KOPT-K1 (cell line): ENCODE results near the gene BRCA1.
A peak's percentile ranks its signal among the peaks of the same experiment; 100 is the strongest.
"Not testable (repeated sequence)": the region's sequence is repeated elsewhere in the genome, so short reads cannot be mapped to it uniquely, and the experiment has no call there.

Experiments used
- H3K27ac ChIP-seq: fragments of 200-600 bp; sonication (generic); 2 replicates; pipeline ENCODE4 v1.5.1; 2016; ENCODE audit warnings: antibody characterized with exemption, mild to moderate bottlenecking, low read depth, low read length; ENCODE audit not compliant: poor library complexity, severe bottlenecking
- H3K36me3 ChIP-seq: fragments of 200-600 bp; sonication (generic); 2 replicates; pipeline ENCODE4 v1.5.1; 2017; ENCODE audit warnings: antibody characterized with exemption, mild to moderate bottlenecking, low read length, moderate library complexity; ENCODE audit not compliant: insufficient read depth
- H3K9me3 ChIP-seq: fragments of 200-600 bp; sonication (generic); 2 replicates; pipeline ENCODE4 v1.5.1; 2017; ENCODE audit warnings: antibody characterized with exemption, low read length, mild to moderate bottlenecking; ENCODE audit not compliant: insufficient read depth, poor library complexity, severe bottlenecking

Gene BRCA1

DNA sequence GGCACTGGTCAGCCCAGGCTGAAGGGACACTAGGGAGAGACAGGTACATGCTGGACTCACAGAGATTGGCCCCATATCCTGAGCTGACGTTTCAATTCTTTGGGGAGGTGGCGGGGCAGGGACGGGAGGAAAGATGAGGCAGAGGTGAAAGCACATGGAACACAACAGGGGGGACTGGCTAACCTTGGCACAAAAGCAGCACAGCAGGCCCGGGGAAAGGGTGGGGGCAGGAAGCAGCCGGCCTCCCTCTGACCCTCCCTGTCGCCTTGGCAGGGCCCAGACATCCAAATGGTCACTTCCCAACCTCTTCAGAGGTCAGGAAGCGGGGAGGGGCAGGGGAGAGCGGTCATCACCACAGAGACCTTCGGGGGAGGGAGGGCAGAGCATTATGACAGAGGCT is 109.6 kb downstream of the BRCA1 start:
- Histone ChIP-seq H3K27ac (no peak overlapping the region), H3K9me3 (no peaks in the 10 kb centered on the region), H3K36me3 (peaks cover 43% of the 10 kb centered on the region)

DNA sequence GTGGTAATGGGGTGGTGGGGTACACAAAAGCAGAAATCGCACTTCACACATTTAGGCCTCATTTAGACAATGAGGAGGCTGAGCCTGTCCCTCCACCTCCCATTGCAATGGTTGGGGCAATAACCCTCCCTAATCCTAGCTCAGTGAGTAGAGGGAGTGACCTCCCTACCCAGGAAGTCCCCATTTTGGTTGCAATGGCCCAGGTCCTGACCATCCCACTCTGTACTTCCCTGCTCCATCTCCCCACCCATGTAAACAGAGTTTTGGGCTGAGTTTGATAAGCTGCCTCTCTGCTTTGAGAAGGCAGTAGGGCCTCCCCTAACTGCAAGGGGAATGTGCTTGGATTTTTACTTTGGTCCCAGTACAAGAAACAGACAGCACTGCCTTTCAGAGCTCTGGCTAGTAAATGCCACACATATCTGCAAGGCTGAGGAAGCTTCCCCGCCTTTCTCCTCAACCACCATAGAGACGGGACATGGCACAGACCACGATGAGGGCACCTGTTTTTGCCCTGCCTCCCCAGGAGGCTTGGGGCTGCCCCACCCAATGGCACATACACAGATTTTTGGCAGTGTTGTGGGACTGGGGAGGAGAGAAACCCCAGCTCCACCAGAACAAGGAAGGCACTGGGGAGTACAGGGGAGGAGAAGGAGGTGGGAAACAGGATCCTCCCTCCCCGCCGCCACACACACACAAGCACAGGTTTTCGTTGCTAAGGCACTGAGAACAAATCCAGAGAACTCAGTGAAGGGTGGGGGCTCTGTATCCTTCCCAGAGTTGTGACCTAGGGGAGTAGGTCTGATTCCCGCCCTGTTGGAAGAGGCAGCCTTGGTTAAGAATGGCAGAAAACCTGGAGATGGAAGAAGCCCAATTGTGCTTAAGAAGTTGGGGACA is 110.3 kb downstream of the BRCA1 start:
- Histone ChIP-seq H3K36me3 (peaks cover 43% of the 10 kb centered on the region), H3K27ac (peak overlapping the region; percentile 4), H3K9me3 (no peaks in the 10 kb centered on the region)

DNA sequence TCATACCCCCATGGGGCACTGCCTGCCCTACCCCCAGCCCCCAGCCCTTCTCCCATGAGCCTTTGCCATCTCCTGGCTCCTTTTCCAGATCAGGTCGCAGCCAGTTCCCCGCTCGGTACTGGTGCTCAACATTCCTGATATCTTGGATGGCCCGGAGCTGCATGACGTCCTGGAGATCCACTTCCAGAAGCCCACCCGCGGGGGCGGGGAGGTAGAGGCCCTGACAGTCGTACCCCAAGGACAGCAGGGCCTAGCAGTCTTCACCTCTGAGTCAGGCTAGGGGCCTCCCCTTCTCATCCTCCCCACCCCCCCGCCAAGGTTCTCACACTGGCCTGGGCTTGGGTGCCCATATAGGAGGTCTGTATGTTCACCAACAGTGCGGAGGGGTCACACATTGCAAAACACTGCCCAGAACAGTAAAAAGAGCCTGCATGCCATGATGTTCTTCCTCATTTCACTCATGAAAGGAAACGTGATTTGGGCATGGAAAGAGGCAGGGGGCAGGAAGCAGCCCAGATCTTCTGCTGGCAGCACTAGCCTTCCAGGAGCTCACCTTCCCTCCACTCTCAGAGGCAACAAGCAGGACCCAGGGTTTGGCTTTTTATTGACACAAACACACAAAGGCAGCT is 111.0 kb downstream of the BRCA1 start:
- H3K9me3 ChIP-seq: no peaks in the 10 kb centered on the region
- peaks cover 43% of the 10 kb centered on the region for H3K36me3 ChIP-seq
- H3K27ac ChIP-seq: no peak overlapping the region

DNA sequence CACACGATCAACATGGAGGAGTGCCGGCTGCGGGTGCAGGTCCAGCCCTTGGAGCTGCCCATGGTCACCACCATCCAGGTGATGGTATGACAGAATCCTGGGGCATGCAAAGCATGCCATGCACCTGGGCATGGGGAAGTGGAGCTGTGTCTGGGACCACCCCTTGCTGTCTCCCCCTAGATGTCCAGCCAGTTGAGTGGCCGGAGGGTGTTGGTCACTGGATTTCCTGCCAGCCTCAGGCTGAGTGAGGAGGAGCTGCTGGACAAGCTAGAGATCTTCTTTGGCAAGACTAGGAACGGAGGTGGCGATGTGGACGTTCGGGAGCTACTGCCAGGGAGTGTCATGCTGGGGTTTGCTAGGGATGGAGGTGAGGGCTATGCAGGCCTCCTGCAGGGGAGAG is 111.9 kb downstream of the BRCA1 start:
- H3K9me3 ChIP-seq: no peaks in the 10 kb centered on the region
- H3K27ac ChIP-seq: no peak overlapping the region
- H3K36me3 ChIP-seq: peaks cover 43% of the 10 kb centered on the region

DNA sequence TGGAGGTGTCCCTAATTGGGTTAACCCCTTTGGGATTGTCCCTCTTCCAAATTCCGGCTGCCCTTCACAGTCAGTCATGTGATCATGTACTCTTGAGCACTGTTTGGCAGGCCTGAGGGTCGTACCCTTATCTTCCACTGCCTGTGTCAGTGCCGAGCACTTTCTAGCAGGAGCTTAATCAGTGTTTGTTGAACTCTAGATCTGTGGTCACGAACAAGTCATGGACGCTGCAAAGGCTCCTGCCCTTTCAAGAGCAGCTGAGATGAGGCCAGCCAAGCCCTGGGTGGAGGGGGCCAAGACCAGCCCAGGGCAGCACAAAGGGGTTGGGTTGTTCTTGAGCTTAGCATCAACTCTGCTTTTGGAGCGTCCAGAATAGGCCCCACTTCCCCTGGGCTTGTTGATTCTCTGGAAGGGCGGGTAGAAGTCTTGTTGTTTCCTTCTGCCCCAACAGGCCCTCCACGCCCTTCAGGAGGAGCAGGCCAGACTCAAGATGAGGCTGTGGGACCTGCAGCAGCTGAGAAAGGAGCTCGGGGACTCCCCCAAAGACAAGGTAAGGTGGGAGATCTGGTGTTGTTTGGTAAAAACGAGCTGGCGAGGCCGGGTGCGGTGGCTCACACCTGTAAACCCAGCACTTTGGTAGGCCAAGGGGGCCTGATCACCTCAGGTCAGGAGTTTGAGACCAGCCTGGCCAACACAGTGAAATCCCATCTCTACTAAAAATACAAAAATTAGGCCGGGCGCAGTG is 113.3 kb downstream of the BRCA1 start:
- no peaks in the 10 kb centered on the region for H3K9me3 ChIP-seq
- no peak overlapping the region for H3K27ac ChIP-seq
- H3K36me3 ChIP-seq: peaks cover 37% of the 10 kb centered on the region

DNA sequence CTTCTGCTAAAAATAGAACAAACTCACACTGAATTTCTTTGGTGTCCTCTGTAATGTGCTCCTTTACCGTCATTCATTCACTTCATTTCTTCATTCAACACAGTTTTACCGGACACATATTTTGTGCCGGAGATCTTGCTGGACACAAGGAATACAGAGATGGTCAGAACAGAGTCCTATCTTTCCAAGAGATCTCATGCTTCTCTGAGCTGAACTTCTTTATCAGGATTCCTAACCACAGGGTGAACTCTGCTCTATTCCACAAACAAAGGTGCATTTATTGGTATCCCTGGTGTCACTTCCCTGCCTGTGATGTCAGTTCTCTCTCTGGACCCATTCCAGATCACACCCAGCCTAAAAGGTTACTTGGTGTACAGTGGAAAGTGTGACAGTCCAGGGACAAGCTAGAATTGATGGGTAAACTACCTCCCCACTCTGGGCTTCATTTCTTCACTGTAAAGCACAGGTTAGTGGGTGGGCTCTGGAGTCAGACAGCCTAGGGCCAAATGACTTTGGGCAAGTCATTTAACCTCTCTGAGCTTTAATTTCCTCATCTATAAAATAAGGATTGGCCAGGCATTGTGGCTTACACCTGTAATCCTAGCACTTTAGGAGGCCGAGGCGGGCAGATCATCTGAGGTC is 114.4 kb downstream of the BRCA1 start:
- no peak overlapping the region for H3K27ac ChIP-seq

DNA sequence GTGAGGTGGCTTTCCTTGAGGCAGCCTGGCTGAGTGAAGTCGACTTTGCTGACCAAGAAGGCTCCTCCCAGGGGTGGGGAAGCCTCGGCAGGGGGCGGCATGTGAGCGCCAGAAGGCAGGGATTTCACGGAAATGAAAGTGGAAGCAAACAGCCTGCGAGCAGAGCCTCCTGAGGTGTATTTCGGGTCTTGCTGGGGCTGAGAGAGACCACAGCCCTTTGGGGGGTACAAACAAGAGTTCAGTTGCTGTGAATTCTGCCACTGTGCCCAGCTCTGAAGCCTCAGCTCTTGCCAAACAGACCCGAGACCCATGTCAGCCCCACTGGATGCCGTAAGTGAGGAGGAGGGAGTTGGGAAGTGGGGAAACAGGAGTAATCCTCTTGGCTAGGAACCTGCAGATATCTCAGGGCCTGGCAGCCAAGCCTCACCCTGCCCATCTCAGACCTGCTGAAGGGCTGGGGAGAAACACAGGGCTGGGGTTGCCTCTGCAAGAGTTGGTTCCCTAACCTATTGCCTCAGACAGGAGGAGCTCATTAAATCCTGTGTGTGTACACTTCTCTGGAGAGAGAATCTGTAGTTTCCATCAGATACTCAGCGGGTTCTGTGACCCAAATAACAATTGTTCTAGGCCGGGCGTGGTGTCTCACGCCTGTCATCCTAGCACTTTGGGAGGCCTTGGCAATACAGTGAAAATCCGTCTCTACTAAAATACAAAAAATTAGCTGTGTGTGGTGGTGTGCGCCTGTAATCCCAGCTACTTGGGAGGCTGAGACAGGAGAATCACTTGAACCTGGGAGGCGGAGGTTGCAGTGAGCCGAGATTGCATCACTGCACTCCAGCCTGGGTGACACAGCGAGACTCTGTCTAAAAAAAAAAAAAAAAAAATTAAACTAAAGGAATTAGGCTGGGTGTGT is 118.3 kb downstream of the BRCA1 start, which contains the start of gene IFI35:
Gene IFI35, plus strand, starts transcription at position 146 of the 913 bp plus-strand sequence. Its CDS starts 164 bp downstream, at position 310.
- Histone ChIP-seq H3K9me3 (no peaks in the 10 kb centered on the region), H3K36me3 (peaks cover 40% of the 10 kb centered on the region), H3K27ac (peak within 1 kb of the TSS; percentile 79)

More for the DNA sequence above, 114.4 kb downstream of the BRCA1 start:
- Histone ChIP-seq H3K9me3 (no peaks in the 10 kb centered on the region), H3K36me3 (peaks cover 30% of the 10 kb centered on the region)

DNA sequence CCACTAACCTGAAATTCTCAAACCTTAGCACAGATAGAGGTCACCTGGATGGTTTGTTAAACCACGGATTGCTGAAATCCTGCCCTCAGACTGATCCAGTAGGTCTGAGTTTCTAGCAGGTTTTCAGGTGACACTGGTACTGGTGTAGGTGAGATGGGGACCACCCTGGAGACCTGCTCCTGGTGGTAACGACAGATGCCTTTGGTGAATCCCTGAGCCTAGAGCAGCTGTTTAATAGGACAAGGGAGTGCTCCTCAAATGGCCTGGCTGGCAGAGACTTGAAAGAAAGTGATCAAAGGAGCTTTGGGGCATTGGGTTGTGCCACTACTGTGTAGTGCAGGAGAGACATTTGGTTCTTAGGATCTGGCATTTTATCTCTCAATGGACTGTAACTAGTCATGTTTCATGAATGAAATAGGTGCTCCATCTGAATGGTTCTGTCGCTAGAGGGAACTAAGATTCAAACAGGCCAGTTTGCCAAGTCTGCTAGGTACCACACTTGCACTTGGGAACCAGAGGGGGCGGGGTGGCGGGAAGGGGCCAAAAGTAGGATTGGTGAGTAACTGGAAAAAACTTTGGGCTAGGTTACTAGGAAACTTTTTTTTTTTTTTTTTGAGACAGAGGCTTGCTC is 121.5 kb downstream of the BRCA1 start:
- Histone ChIP-seq H3K27ac (no peak overlapping the region), H3K9me3 (no peaks in the 10 kb centered on the region), H3K36me3 (peaks cover 70% of the 10 kb centered on the region)

DNA sequence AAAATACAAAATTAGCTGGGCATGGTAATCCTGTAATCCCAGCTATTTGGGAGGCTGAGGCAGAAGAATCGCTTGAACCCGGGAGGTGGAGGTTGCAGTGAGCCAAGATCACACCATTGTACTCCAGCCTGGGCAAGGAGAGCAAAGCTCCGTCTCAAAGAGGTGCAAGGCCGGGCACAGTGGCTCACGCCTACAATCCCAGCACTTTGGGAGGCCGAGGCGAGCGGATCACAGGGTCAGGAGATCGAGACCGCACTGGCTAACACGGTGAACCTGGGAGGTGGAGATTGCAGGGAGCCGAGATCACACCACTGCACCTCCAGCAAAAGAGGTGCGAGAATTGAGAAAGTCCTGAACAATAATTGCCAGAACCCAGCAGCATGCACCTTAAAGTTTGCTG is 124.3 kb downstream of the BRCA1 start:
- H3K9me3 ChIP-seq, H3K27ac ChIP-seq: not testable (repeated sequence)
- peaks cover 73% of the 10 kb centered on the region for H3K36me3 ChIP-seq

DNA sequence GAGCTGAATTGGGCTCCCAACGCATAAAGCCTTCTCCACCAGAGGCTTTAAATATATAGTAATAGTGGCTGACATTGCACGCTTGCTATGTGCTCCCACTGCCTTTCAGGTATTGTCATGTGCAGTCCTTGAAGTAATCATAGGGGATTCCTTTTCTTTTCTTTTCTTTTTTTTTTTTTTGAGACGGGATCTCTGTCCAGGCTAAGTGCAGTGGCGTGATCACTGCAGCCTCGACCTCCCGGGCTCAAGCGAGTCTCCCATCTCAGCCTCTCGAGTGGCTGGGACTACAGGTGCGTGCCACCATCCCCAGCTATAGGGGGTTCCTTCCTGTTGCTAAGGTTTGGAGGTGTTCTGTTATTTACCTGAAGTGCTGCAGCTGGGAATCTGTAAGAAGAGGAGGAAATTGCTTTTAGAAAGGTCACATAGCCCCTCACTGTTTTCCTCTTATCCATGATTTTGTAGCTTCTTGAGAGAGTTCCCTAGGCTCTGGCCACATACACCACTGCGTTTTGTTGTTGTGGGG is 126.1 kb downstream of the BRCA1 start:
- Histone ChIP-seq H3K36me3 (peaks cover 70% of the 10 kb centered on the region), H3K9me3 (no peaks in the 10 kb centered on the region), H3K27ac (peak overlapping the region; percentile 78)

DNA sequence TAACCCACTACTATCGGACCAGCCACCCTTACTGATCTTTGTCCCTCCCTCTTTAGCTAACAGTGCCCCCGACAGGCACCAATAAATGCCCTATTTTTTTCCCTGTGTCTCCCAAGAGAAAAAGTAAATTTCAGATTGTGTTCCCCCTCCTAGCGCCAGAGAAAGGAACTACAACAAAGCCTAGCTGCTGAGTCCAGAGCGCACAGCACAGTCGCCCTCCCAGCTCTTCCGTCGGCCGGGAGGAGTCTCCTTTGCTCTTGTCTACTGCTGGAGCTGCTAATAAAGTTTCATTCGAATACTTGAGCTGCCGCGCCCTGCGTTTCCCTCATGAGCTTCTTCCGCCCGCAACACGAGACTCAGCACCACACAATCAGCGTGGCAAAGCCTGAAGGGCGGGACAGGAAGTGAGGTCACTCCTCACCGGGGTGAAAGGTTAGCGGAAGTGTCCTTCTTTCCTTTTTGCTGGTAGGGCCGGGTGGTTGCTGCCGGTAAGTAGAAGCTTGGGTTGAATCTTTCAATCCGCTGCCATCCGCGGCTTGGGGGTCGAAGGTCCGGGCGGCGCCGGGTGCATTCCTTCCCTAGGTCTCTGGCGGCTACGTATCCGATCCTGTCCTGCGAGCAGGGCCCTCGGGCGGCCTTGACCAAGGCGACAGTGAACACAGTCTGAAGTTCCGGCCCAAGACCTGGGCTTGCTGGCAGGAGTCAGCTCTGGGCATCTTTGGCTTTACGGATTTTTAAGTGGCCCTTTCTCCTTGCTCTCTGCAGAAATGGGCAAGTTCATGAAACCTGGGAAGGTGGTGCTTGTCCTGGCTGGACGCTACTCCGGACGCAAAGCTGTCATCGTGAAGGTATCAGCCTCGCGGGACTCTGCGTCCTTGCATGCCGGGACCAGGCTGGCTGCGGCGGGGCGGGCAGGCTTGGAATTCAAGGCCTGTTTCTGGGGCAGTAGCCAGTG is 126.9 kb downstream of the BRCA1 start, which contains the start of gene RPL27:
Gene RPL27, plus strand, starts transcription at position 436 of the 955 bp plus-strand sequence. Its CDS starts 332 bp downstream, at position 768.
- Histone ChIP-seq H3K36me3 (peaks cover 70% of the 10 kb centered on the region), H3K9me3 (no peaks in the 10 kb centered on the region), H3K27ac (peak within 1 kb of the TSS; percentile 78)

DNA sequence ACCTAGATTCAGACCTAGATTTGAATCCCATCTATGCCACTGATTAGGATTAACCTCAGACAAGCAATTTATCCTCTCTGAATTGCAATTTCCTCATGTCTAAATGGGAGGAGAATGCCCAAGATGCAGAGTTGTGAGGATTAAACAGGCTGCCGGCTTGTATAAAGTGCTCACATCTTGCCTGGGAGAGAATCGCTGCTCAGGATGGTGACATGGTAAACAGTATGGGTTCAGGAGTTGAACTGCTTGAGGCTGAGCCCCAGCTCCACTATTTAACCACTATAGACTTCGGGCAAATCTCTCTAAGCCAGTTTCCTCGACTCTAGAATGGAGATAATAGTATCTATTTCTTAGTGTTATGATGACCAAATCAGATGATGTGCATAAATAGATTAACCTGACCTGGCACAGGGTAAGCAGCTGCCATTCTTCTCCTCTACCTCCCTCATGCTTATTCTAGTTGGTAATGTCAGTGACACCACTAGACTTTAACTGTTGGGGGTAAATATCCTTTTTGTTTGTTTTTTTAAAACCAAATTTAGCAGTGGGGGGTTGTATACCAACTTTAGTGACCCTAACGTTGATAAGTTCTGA is 127.7 kb downstream of the BRCA1 start:
- H3K9me3 ChIP-seq: no peaks in the 10 kb centered on the region
- H3K36me3 ChIP-seq: peaks cover 70% of the 10 kb centered on the region
- peak overlapping the region; percentile 24 for H3K27ac ChIP-seq
